ENCODE data around the gene DAB1. TPM values are rescaled to one million over a fixed set of nuclear protein-coding genes. Genes with fewer than 3 reads are reported as not detected.

The DAB1 gene
- total RNA-seq, 1 donor from 2014 or later = 14.0 TPM

- H3K4me3 Mint-ChIP-seq = no peak overlapping the region
- no peak overlapping the region for H3K27ac Mint-ChIP-seq (ENCODE audit: unreplicated experiment)
- no peaks in the 10 kb centered on the region for H3K9me3 Mint-ChIP-seq
- no peaks in the 10 kb centered on the region for H3K27me3 Mint-ChIP-seq (ENCODE audit: low read depth)
- TF ChIP-seq CTCF (conservative IDR thresholded peaks at IDR 0.05) = no peak
- H3K4me1 Mint-ChIP-seq = no peaks in the 10 kb centered on the region
- no peak for DNase-seq (ENCODE audit: low read depth, low spot score)
- H3K36me3 Mint-ChIP-seq (ENCODE audit: low read depth) = no peaks in the 10 kb centered on the region
These were observed 82.1 kb downstream of the DAB1 start for GRCh38 chr1:57341721-57342120.

GRCh38 chr1:57340334-57341070, 83.4 kb downstream of the DAB1 start:
- TF ChIP-seq CTCF (conservative IDR thresholded peaks at IDR 0.05) = no peak
- no peaks in the 10 kb centered on the region for H3K27me3 Mint-ChIP-seq (ENCODE audit: low read depth)
- H3K27ac Mint-ChIP-seq (ENCODE audit: unreplicated experiment) = no peak overlapping the region
- no peaks in the 10 kb centered on the region for H3K4me1 Mint-ChIP-seq
- H3K9me3 Mint-ChIP-seq = no peaks in the 10 kb centered on the region
- H3K4me3 Mint-ChIP-seq = no peak overlapping the region
- H3K36me3 Mint-ChIP-seq (ENCODE audit: low read depth) = no peaks in the 10 kb centered on the region
- DNase-seq (ENCODE audit: low read depth, low spot score) = no peak

DNA sequence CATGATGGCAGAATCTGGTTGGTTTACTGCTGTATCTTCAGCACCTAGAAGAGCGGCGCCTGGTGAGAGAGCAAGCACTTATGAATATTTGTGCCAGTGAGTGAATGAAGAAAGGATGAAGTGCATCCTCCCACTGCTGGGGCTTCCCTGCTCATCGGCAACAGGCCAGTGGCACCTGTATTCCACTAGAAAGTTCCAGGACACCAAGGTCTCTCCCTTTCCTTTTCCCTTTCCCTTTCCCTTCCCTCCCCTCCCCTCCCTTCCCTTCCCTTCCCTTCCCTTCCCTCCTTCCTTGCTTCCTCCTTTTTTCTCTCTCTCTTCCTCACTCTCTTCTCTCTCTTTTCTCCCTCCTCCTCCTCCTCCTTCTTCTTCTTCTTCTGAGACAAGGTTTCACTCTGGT, 86.2 kb downstream of the DAB1 start:
- Mint-ChIP-seq H3K9me3 (peaks cover 2% of the 10 kb centered on the region), H3K4me1 (no peaks in the 10 kb centered on the region), H3K4me3 (no peak overlapping the region), H3K27ac (ENCODE audit: unreplicated experiment) (no peak overlapping the region), H3K36me3 (ENCODE audit: low read depth) (no peaks in the 10 kb centered on the region), H3K27me3 (ENCODE audit: low read depth) (no peaks in the 10 kb centered on the region)
- TF ChIP-seq CTCF (conservative IDR thresholded peaks at IDR 0.05) = no peak
- DNase-seq (ENCODE audit: low read depth, low spot score) = no peak

GRCh38 chr1:57336793-57337192, 87.1 kb downstream of the DAB1 start:
- no peaks in the 10 kb centered on the region for H3K27me3 Mint-ChIP-seq (ENCODE audit: low read depth)
- DNase-seq (ENCODE audit: low read depth, low spot score) = no peak
- TF ChIP-seq CTCF (conservative IDR thresholded peaks at IDR 0.05) = no peak
- H3K9me3 Mint-ChIP-seq = peaks cover 2% of the 10 kb centered on the region
- H3K36me3 Mint-ChIP-seq (ENCODE audit: low read depth) = no peaks in the 10 kb centered on the region
- H3K4me1 Mint-ChIP-seq = no peaks in the 10 kb centered on the region
- no peak overlapping the region for H3K4me3 Mint-ChIP-seq
- no peak overlapping the region for H3K27ac Mint-ChIP-seq (ENCODE audit: unreplicated experiment)

GRCh38 chr1:57331620-57332019, 92.2 kb downstream of the DAB1 start:
- no peak overlapping the region for H3K27ac Mint-ChIP-seq (ENCODE audit: unreplicated experiment)
- no peak overlapping the region for H3K4me3 Mint-ChIP-seq
- H3K4me1 Mint-ChIP-seq = no peaks in the 10 kb centered on the region
- H3K36me3 Mint-ChIP-seq (ENCODE audit: low read depth) = no peaks in the 10 kb centered on the region
- no peak for DNase-seq (ENCODE audit: low read depth, low spot score)
- TF ChIP-seq CTCF (conservative IDR thresholded peaks at IDR 0.05) = no peak
- H3K9me3 Mint-ChIP-seq = peaks cover 2% of the 10 kb centered on the region
- H3K27me3 Mint-ChIP-seq (ENCODE audit: low read depth) = no peaks in the 10 kb centered on the region
